WERI-Rb-1 (cell line): ENCODE measurements around the gene GRPEL2.

Experiments used
- DNase-seq: peaks from one replicate; pipeline ENCODE4 v3.0.0-alpha.2; 2020
- H3K27ac ChIP-seq: fragments of 250-450 bp; sonication (Bioruptor Pico); 2 replicates; pipeline ENCODE4 v1.5.1; 2020; ENCODE audit warnings: mild to moderate bottlenecking, moderate library complexity
- H3K27me3 ChIP-seq: fragments of 250-450 bp; sonication (Bioruptor Pico); 2 replicates; pipeline ENCODE4 v1.5.1; 2021; ENCODE audit warnings: mild to moderate bottlenecking, low read depth, moderate library complexity; ENCODE audit not compliant: insufficient read depth, severe bottlenecking
- H3K36me3 ChIP-seq: fragments of 250-450 bp; sonication (Bioruptor Pico); 2 replicates; pipeline ENCODE4 v1.5.1; 2020; ENCODE audit warnings: mild to moderate bottlenecking, moderate library complexity
- H3K4me3 ChIP-seq: 2 replicates; pipeline ENCODE4 v1.5.1; 2011; ENCODE audit warnings: low read depth, mild to moderate bottlenecking, control low read depth, low read length
- H3K9me3 ChIP-seq: fragments of 250-450 bp; sonication (Bioruptor Pico); 2 replicates; pipeline ENCODE4 v1.5.1; 2021; ENCODE audit warnings: mild to moderate bottlenecking, moderate library complexity; ENCODE audit not compliant: severe bottlenecking
- TF ChIP-seq, protein P1 (sequence below): IDR thresholded peaks from 2 replicates; pipeline ENCODE4 v1.5.1; 2011; ENCODE audit warnings: low read depth, mild to moderate bottlenecking, control low read depth, inconsistent platforms, low read length

The GRPEL2 gene

DNA sequence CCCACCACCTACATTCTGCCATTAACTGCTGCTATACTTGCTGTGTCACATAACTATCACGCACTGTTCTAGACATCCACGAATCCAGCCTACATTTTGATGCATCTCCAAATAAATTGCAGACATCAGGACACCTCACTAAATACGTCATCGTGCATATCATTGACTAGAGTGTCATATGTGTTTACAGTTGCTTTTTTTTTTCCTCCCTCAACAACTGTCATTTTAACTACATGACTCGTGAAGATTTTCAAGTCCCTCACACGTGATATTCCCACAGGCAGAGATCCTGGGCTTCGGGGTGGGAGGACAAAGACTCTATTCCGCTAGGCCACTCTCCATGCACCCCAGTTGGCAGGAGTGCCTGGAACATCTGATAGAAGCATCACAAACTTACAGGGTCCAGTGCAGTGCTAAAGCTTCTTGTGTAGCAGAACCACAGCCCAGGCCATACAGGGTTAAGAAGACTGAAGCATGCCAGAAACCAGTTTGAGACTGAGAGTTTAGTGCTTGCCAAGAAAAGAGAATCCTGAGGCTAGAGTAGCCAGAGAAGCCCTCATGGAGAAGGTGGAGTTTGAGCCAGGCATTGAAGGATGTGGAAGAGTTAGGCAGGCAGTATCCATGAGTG is 13.7 kb downstream of the GRPEL2 start:
- Histone ChIP-seq H3K4me3 (no peak overlapping the region; the same call in 1 of the 2 replicates), H3K27me3 (no peaks in the 10 kb centered on the region), H3K36me3 (peaks cover 5% of the 10 kb centered on the region), H3K27ac (no peak overlapping the region), H3K9me3 (no peaks in the 10 kb centered on the region)
- TF ChIP-seq, protein P1, sequence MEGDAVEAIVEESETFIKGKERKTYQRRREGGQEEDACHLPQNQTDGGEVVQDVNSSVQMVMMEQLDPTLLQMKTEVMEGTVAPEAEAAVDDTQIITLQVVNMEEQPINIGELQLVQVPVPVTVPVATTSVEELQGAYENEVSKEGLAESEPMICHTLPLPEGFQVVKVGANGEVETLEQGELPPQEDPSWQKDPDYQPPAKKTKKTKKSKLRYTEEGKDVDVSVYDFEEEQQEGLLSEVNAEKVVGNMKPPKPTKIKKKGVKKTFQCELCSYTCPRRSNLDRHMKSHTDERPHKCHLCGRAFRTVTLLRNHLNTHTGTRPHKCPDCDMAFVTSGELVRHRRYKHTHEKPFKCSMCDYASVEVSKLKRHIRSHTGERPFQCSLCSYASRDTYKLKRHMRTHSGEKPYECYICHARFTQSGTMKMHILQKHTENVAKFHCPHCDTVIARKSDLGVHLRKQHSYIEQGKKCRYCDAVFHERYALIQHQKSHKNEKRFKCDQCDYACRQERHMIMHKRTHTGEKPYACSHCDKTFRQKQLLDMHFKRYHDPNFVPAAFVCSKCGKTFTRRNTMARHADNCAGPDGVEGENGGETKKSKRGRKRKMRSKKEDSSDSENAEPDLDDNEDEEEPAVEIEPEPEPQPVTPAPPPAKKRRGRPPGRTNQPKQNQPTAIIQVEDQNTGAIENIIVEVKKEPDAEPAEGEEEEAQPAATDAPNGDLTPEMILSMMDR = no peak
- DNase-seq = no peak

GRCh38 chr5:149360272-149360671 is 15.0 kb downstream of the GRPEL2 start:
- Histone ChIP-seq H3K27me3 (no peaks in the 10 kb centered on the region), H3K27ac (no peak overlapping the region), H3K36me3 (no peaks in the 10 kb centered on the region; the same call in 1 of the 2 replicates), H3K4me3 (no peak overlapping the region), H3K9me3 (no peaks in the 10 kb centered on the region)
- no peak for DNase-seq
- TF ChIP-seq, protein P1 = no peak

GRCh38 chr5:149362541-149362940 is 17.2 kb downstream of the GRPEL2 start:
- no peak for DNase-seq
- Histone ChIP-seq H3K27ac (no peak overlapping the region), H3K36me3 (no peaks in the 10 kb centered on the region; the same call in 1 of the 2 replicates), H3K9me3 (no peaks in the 10 kb centered on the region), H3K4me3 (no peak overlapping the region), H3K27me3 (no peaks in the 10 kb centered on the region)
- TF ChIP-seq, protein P1 = no peak

- Histone ChIP-seq H3K4me3 (no peak overlapping the region), H3K27me3 (no peaks in the 10 kb centered on the region), H3K27ac (no peak overlapping the region), H3K9me3 (no peaks in the 10 kb centered on the region), H3K36me3 (no peaks in the 10 kb centered on the region)
- TF ChIP-seq, protein P1 = no peak
- DNase-seq = no peak
Measured at GRCh38 chr5:149363358-149363757, 18.1 kb downstream of the GRPEL2 start.

- no peaks in the 10 kb centered on the region for H3K27me3 ChIP-seq
- DNase-seq = no peak
- no peaks in the 10 kb centered on the region for H3K9me3 ChIP-seq
- H3K36me3 ChIP-seq = no peaks in the 10 kb centered on the region
- H3K4me3 ChIP-seq = no peak overlapping the region
- TF ChIP-seq, protein P1 = no peak
- no peak overlapping the region for H3K27ac ChIP-seq
Measured at GRCh38 chr5:149363936-149364335, 18.6 kb downstream of the GRPEL2 start.

GRCh38 chr5:149364719-149365118 is 19.4 kb downstream of the GRPEL2 start:
- Histone ChIP-seq H3K27ac (no peak overlapping the region), H3K4me3 (no peak overlapping the region), H3K9me3 (no peaks in the 10 kb centered on the region), H3K27me3 (no peaks in the 10 kb centered on the region), H3K36me3 (no peaks in the 10 kb centered on the region)
- TF ChIP-seq, protein P1 = no peak
- DNase-seq = no peak
